CD4-positive, alpha-beta T cell treated with Interleukin-12 subunit alpha and Interleukin-12 subunit beta, for 1 hour (primary cell): ENCODE results near the gene EGFL6.
"Not testable (repeated sequence)": the region's sequence is repeated elsewhere in the genome, so short reads cannot be mapped to it uniquely, and the experiment has no call there.

ENCODE experiments used
- DNase-seq: peaks from one replicate; pipeline ENCODE4 v3.0.0-alpha.2; 2020

EGFL6 gene

GRCh38 chrX:13654116-13654515 is 84.7 kb downstream of the EGFL6 start:
- no peak for DNase-seq

GRCh38 chrX:13655674-13656073 is 86.3 kb downstream of the EGFL6 start:
- no peak for DNase-seq

GRCh38 chrX:13658602-13659001 is 89.2 kb downstream of the EGFL6 start:
- DNase-seq = peak; percentile 72

- no peak for DNase-seq
Measured at GRCh38 chrX:13659063-13659462, 89.7 kb downstream of the EGFL6 start.

- DNase-seq = no peak
Measured at GRCh38 chrX:13661735-13662288, 92.4 kb downstream of the EGFL6 start.

- no peak for DNase-seq
Measured at GRCh38 chrX:13662355-13662791, 93.0 kb downstream of the EGFL6 start.

GRCh38 chrX:13664020-13664419 is 94.6 kb downstream of the EGFL6 start:
- no peak for DNase-seq

- no peak for DNase-seq
Measured at GRCh38 chrX:13666836-13667235, 97.4 kb downstream of the EGFL6 start.

GRCh38 chrX:13667919-13668318 is 98.5 kb downstream of the EGFL6 start:
- DNase-seq = no peak

GRCh38 chrX:13669246-13669737 is 99.9 kb downstream of the EGFL6 start:
- DNase-seq = peak; percentile 70

- DNase-seq = not testable (repeated sequence)
Measured at GRCh38 chrX:13669755-13670154, 100.4 kb downstream of the EGFL6 start.

GRCh38 chrX:13670197-13670596 is 100.8 kb downstream of the EGFL6 start:
- DNase-seq = no peak

GRCh38 chrX:13673016-13673415 is 103.6 kb downstream of the EGFL6 start:
- no peak for DNase-seq

- DNase-seq = no peak
Measured at GRCh38 chrX:13676885-13677284, 107.5 kb downstream of the EGFL6 start.

- DNase-seq = not testable (repeated sequence)
Measured at GRCh38 chrX:13679700-13680099, 110.3 kb downstream of the EGFL6 start.

- no peak for DNase-seq
Measured at GRCh38 chrX:13681595-13681994, 112.2 kb downstream of the EGFL6 start.
